GM21723 (cell line): Measurements from ENCODE around the gene SLC12A6.

Experiments
- ATAC-seq: cut with Tn5 transposase; IDR thresholded peaks from one replicate; pipeline ENCODE4 v1.9.1; 2021; ENCODE audit warnings: mild to moderate bottlenecking, moderate library complexity; ENCODE audit not compliant: unreplicated experiment

The SLC12A6 gene

GRCh38 chr15:34332553-34333120, 4.9 kb downstream of the SLC12A6 start:
- ATAC-seq = no peak

GRCh38 chr15:34331809-34332208, 5.8 kb downstream of the SLC12A6 start:
- ATAC-seq = no peak

GRCh38 chr15:34330279-34330678, 7.3 kb downstream of the SLC12A6 start:
- no peak for ATAC-seq

- ATAC-seq = no peak
These were observed 8.6 kb downstream of the SLC12A6 start for GRCh38 chr15:34329006-34329405.

GRCh38 chr15:34327906-34328305, 9.7 kb downstream of the SLC12A6 start:
- no peak for ATAC-seq

- no peak for ATAC-seq
These were observed 12.2 kb downstream of the SLC12A6 start for GRCh38 chr15:34325368-34325767.

GRCh38 chr15:34324933-34325332, 12.6 kb downstream of the SLC12A6 start:
- no peak for ATAC-seq

- ATAC-seq = no peak
These were observed 14.4 kb downstream of the SLC12A6 start for GRCh38 chr15:34323217-34323616.

GRCh38 chr15:34318277-34319079, 19.1 kb downstream of the SLC12A6 start:
- ATAC-seq = peak; percentile 80

- no peak for ATAC-seq
These were observed 22.8 kb downstream of the SLC12A6 start for GRCh38 chr15:34314491-34315490.

GRCh38 chr15:34311563-34311962, 26.0 kb downstream of the SLC12A6 start:
- ATAC-seq = no peak

GRCh38 chr15:34304613-34305012, 33.0 kb downstream of the SLC12A6 start:
- no peak for ATAC-seq

- ATAC-seq = no peak
These were observed 36.5 kb downstream of the SLC12A6 start for GRCh38 chr15:34301058-34301457.

- no peak for ATAC-seq
These were observed 40.5 kb downstream of the SLC12A6 start for GRCh38 chr15:34297059-34297458.

- ATAC-seq = no peak
These were observed 45.0 kb downstream of the SLC12A6 start for GRCh38 chr15:34292621-34293020.

- ATAC-seq = no peak
These were observed 52.6 kb downstream of the SLC12A6 start for GRCh38 chr15:34284937-34285336.

GRCh38 chr15:34282384-34282783, 55.2 kb downstream of the SLC12A6 start:
- ATAC-seq = no peak

GRCh38 chr15:34280193-34280592, 57.4 kb downstream of the SLC12A6 start:
- no peak for ATAC-seq

GRCh38 chr15:34279368-34279767, 58.2 kb downstream of the SLC12A6 start:
- ATAC-seq = no peak

- no peak for ATAC-seq
These were observed 61.9 kb downstream of the SLC12A6 start for GRCh38 chr15:34275721-34276120.

GRCh38 chr15:34275154-34275553, 62.4 kb downstream of the SLC12A6 start:
- ATAC-seq = no peak
